Mucosa of stomach (tissue), 1 donor: Measurements from ENCODE around the gene R3HCC1L.
"Not testable (repeated sequence)": the region's sequence is repeated elsewhere in the genome, so short reads cannot be mapped to it uniquely, and the experiment has no call there.

Experiments used
- H3K27me3 ChIP-seq: one replicate; pipeline ENCODE4 v1.7.0; 2013; ENCODE audit warnings: mild to moderate bottlenecking, low read length; ENCODE audit not compliant: control insufficient read depth, insufficient read depth
- H3K36me3 ChIP-seq: one replicate; pipeline ENCODE4 v1.7.0; 2013; ENCODE audit warnings: low read length; ENCODE audit not compliant: control insufficient read depth, insufficient read depth
- H3K4me1 ChIP-seq: one replicate; pipeline ENCODE4 v1.7.0; 2013; ENCODE audit warnings: mild to moderate bottlenecking, low read length; ENCODE audit not compliant: control insufficient read depth, insufficient read depth
- H3K4me3 ChIP-seq: one replicate; pipeline ENCODE4 v1.7.0; 2013; ENCODE audit warnings: low read length
- H3K9ac ChIP-seq: one replicate; pipeline ENCODE4 v1.7.0; 2013; ENCODE audit warnings: mild to moderate bottlenecking, low read length, moderate library complexity
- H3K9me3 ChIP-seq: one replicate; pipeline ENCODE4 v1.7.0; 2013; ENCODE audit warnings: mild to moderate bottlenecking, low read length, moderate library complexity; ENCODE audit not compliant: control insufficient read depth
- donor health status: Pancreatic carcinoma.

The R3HCC1L gene

GRCh38 chr10:98135222-98135899 lies 904 bp downstream of the R3HCC1L start:
- Histone ChIP-seq H3K4me3 (peak overlapping the region; percentile 71), H3K36me3 (no peaks in the 10 kb centered on the region), H3K4me1 (peaks cover 4% of the 10 kb centered on the region), H3K9ac (peak overlapping the region; percentile 100), H3K27me3 (no peaks in the 10 kb centered on the region), H3K9me3 (no peaks in the 10 kb centered on the region)

DNA sequence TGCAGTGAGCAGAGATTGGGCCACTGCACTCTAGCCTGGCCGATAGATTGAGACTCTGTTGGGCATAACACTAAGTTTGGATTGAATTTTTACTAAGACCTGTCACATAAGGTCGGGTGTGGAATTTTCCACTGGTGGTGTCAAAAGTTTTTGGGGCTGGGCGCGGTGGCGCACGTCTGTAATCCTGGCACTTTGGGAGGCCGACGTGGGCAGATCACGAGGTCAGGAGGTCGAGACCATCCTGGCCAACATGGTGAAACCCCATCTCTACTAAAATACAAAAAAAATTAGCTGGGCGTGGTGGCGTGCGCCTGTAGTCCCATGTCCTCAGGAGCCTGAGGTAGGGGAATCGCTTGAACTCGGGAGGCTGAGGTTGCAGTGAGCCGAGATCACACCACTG lies 2.3 kb downstream of the R3HCC1L start:
- H3K27me3 ChIP-seq, H3K9ac ChIP-seq, H3K9me3 ChIP-seq, H3K36me3 ChIP-seq, H3K4me3 ChIP-seq, H3K4me1 ChIP-seq: not testable (repeated sequence)

DNA sequence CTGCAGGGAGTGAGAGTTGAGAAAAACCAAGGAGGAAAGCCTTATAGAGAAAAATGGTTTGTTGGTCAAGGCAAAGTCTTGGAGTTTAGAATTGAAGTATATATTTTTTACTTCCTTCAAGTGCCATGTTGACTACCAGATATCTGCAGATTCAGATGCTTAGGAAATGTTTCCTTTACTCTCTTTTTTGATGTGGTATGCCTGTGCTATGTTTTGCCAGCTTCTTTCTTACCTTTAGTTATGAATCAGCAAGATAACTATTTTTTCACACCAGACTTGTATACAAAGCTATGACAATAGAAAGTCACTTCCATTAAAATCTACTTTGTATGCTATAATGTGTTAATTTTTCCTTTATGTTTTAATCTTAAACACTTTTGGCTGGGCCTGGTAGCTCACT lies 3.6 kb downstream of the R3HCC1L start:
- H3K36me3 ChIP-seq = no peaks in the 10 kb centered on the region
- H3K9me3 ChIP-seq = no peaks in the 10 kb centered on the region
- H3K9ac ChIP-seq = no peak overlapping the region
- H3K4me1 ChIP-seq = peaks cover 4% of the 10 kb centered on the region
- no peak overlapping the region for H3K4me3 ChIP-seq
- no peaks in the 10 kb centered on the region for H3K27me3 ChIP-seq

DNA sequence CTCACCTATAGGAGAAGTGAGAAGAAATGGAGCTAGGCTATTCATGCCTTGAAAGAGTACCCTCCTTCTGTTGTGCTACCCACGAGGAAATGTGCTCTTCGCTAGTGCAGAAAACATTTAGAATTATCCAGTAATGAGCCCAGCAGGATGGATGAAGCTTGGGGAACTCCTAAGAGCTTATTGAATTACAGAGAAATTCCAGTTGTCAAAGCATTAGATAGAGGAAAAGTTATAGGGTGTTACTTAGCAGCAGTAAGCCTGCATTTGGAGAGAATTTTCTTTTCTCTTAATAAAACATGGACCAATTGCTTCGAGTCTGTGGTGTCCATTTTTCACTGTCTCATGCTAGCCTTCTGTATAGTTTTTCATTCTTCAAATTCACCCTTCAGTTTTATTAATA lies 5.0 kb downstream of the R3HCC1L start:
- no peaks in the 10 kb centered on the region for H3K27me3 ChIP-seq
- H3K4me1 ChIP-seq = no peaks in the 10 kb centered on the region

GRCh38 chr10:98141484-98142073 lies 7.1 kb downstream of the R3HCC1L start:
- no peaks in the 10 kb centered on the region for H3K36me3 ChIP-seq
- peaks cover 7% of the 10 kb centered on the region for H3K4me1 ChIP-seq
- no peaks in the 10 kb centered on the region for H3K27me3 ChIP-seq
- H3K9me3 ChIP-seq = no peaks in the 10 kb centered on the region
- H3K9ac ChIP-seq = no peak overlapping the region
- no peak overlapping the region for H3K4me3 ChIP-seq

More for the DNA sequence above, 5.0 kb downstream of the R3HCC1L start:
- Histone ChIP-seq H3K9ac (no peak overlapping the region), H3K36me3 (no peaks in the 10 kb centered on the region), H3K4me3 (no peak overlapping the region), H3K9me3 (no peaks in the 10 kb centered on the region)

GRCh38 chr10:98144985-98145384 lies 10.5 kb downstream of the R3HCC1L start:
- H3K27me3 ChIP-seq = no peaks in the 10 kb centered on the region
- H3K4me1 ChIP-seq = peaks cover 7% of the 10 kb centered on the region
- no peak overlapping the region for H3K4me3 ChIP-seq
- no peak overlapping the region for H3K9ac ChIP-seq
- H3K36me3 ChIP-seq = no peaks in the 10 kb centered on the region
- H3K9me3 ChIP-seq = no peaks in the 10 kb centered on the region

DNA sequence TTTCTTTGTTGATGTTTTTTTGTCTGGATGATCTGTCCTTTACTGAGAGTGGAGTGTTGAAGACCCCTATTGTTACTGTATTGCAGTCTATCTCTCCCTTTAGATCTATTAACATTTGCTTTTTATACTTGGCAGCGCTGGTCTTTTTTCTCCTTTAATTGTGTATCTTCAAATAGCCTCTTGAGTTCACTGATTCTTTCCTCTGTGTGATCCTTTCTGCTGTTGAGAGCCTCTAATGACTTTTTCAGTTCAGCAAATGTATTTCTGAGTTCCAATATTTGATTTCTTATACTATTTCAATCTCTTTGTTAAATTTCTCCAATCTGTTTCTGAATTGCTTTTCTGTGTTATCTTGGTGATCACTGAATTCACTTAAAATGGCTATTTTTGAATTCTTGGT lies 15.4 kb downstream of the R3HCC1L start:
- no peak overlapping the region for H3K9ac ChIP-seq
- no peaks in the 10 kb centered on the region for H3K27me3 ChIP-seq
- no peak overlapping the region for H3K4me3 ChIP-seq
- H3K4me1 ChIP-seq = peaks cover 9% of the 10 kb centered on the region
- no peaks in the 10 kb centered on the region for H3K9me3 ChIP-seq
- no peaks in the 10 kb centered on the region for H3K36me3 ChIP-seq

GRCh38 chr10:98150544-98150943 lies 16.1 kb downstream of the R3HCC1L start:
- H3K36me3 ChIP-seq = no peaks in the 10 kb centered on the region
- peaks cover 5% of the 10 kb centered on the region for H3K4me1 ChIP-seq
- H3K4me3 ChIP-seq = no peak overlapping the region
- H3K9me3 ChIP-seq = no peaks in the 10 kb centered on the region
- H3K27me3 ChIP-seq = no peaks in the 10 kb centered on the region
- H3K9ac ChIP-seq = no peak overlapping the region

DNA sequence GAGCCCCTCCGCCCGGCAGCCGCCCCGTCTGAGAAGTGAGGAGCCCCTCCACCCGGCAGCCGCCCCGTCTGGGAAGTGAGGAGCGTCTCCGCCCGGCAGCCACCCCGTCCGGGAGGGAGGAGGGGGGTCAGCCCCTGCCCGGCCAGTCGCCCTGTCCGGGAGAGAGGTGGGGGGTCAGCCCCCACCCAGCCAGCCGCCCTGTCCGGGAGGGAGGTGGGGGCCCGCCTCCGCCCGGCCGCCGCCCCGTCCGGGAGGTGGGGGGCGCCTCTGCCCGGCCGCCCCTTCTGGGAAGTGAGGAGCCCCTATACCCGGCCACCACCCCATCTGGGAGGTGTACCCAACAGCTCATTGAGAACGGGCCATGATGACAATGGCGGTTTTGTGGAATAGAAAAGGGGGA lies 18.3 kb downstream of the R3HCC1L start:
- H3K4me1 ChIP-seq, H3K9me3 ChIP-seq, H3K9ac ChIP-seq, H3K4me3 ChIP-seq, H3K36me3 ChIP-seq, H3K27me3 ChIP-seq: not testable (repeated sequence)

GRCh38 chr10:98153213-98153958 lies 18.9 kb downstream of the R3HCC1L start:
- not testable (repeated sequence) for H3K36me3 ChIP-seq, H3K9ac ChIP-seq, H3K4me1 ChIP-seq, H3K27me3 ChIP-seq, H3K9me3 ChIP-seq, H3K4me3 ChIP-seq

DNA sequence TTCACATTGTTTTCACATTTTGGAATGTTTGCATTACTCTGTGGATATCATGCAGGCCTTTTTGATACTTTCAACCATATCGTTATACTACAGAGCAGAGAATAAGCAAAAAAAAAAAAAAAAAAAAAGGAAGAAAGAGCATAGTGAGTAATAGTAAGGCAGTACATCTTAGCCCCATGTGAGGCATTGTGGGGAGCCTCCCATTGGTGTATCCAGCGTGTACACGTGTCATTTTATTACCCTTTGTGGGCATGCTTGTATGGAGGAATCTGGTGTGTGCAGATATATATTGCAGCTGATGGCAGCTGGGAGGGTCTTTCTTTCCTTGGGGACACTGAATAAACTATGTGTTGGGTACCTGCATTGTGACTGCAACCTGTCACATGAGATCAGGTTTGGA lies 19.6 kb downstream of the R3HCC1L start:
- Histone ChIP-seq H3K9me3 (no peaks in the 10 kb centered on the region), H3K27me3 (no peaks in the 10 kb centered on the region), H3K4me3 (no peak overlapping the region), H3K9ac (no peak overlapping the region), H3K4me1 (peaks cover 5% of the 10 kb centered on the region), H3K36me3 (no peaks in the 10 kb centered on the region)

DNA sequence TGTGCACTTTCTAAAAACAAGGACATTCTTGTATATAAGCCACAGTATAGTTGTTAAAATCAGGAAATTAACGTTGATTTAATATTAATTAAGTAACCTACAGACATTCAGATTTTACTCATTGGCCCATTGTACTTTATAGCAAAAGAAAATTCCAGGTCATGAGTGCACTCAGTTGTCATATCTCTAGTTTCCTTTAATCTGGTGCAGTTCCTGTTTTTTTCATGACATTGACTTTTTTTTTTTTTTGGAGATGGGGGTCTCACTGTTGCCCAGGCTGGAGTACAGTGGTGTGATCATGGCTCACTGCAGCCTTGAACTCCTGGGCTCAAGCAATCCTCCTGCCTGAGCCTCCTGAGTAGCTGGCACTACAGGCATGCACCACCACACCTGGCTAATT lies 24.1 kb downstream of the R3HCC1L start:
- Histone ChIP-seq H3K27me3 (no peaks in the 10 kb centered on the region), H3K9ac (no peak overlapping the region), H3K4me3 (no peak overlapping the region), H3K4me1 (peaks cover 5% of the 10 kb centered on the region), H3K9me3 (no peaks in the 10 kb centered on the region), H3K36me3 (no peaks in the 10 kb centered on the region)
